HG03432 (cell line): ENCODE measurements around the gene EWSR1.
"Not testable (repeated sequence)": the region's sequence is repeated elsewhere in the genome, so short reads cannot be mapped to it uniquely, and the experiment has no call there.

Source experiments
- ATAC-seq: cut with Tn5 transposase; IDR thresholded peaks from one replicate; pipeline ENCODE4 v1.9.1; 2021; ENCODE audit warnings: mild to moderate bottlenecking, moderate library complexity; ENCODE audit not compliant: unreplicated experiment

The EWSR1 gene

GRCh38 chr22:29245626-29246385 lies 22.3 kb upstream of the EWSR1 start:
- ATAC-seq, result peak; percentile 67

DNA sequence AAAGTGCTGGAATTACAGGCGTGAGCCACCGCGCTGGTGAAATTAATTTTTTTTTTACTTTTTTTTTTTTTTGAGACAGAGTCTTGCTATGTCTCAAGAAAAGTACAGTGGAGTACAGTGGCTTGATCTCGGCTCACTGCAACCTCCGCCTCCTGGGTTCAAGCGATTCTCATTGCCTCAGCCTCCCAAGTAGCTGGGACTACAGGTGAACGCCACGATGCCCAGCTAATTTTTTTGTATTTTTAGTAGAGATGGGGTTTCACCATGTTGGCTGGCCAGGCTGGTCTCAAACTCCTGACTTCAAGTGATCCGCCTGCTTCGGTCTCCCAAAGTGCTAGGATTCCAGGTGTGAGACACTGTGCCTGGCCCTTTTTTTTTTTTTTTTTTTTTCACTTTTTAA lies 20.2 kb upstream of the EWSR1 start:
- ATAC-seq, result not testable (repeated sequence)

GRCh38 chr22:29251265-29251664 lies 16.8 kb upstream of the EWSR1 start:
- no peak for ATAC-seq

GRCh38 chr22:29251981-29252911 lies 15.8 kb upstream of the EWSR1 start:
- ATAC-seq, result no peak

DNA sequence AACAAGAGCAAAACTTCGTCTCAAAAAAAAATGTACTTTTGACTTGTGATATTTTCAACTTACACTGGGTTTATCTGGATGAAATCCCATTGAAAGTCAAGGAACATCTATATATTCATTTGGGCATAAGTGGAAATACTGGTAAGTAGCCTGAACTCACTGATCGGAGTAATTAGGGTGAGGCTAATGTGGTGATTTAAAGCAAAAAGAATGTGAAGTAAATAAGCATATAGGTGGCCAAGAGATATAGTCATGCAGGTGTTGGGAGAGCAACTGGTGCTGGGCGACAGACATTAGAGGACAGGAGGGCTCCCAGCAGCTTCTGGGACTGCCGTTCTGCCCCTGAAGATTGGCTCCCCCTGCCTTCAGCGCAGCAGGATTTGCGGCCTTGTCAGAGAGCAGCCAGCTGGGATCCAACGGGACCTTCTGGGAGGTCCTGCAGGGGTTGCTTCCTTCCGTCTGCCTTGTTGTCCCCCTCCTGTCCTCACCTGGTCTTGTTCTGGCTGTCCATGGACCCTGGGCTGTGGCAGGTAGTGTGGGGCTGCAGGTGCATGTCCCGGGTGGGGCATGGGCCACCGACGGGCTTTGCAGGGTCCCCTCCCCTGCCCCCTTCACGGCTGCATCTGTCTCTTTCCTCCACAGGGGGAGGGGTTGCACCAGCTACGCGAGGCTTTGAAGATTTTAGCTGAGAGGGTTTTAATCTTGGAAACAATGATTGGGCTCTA lies 14.3 kb upstream of the EWSR1 start:
- no peak for ATAC-seq

DNA sequence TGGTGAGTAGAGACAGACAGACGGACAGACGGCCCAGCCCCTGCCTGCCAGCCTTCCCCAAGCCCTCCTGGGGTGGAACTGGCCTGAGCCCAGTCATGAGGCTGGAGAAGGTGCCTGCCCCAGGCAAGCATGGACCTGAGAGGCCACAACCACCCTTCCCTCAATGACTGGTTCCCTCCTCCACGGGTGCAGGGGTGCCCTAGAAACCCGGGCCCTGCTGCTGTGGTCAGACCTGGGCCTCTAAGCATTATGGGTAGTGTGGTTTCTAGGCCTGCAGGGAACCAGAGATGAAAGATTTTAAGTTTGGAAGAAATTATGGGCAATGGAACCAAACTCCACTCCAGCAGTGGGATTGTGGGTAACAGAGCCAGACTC lies 13.8 kb upstream of the EWSR1 start:
- ATAC-seq, result no peak

GRCh38 chr22:29255064-29255621 lies 12.9 kb upstream of the EWSR1 start:
- no peak for ATAC-seq

DNA sequence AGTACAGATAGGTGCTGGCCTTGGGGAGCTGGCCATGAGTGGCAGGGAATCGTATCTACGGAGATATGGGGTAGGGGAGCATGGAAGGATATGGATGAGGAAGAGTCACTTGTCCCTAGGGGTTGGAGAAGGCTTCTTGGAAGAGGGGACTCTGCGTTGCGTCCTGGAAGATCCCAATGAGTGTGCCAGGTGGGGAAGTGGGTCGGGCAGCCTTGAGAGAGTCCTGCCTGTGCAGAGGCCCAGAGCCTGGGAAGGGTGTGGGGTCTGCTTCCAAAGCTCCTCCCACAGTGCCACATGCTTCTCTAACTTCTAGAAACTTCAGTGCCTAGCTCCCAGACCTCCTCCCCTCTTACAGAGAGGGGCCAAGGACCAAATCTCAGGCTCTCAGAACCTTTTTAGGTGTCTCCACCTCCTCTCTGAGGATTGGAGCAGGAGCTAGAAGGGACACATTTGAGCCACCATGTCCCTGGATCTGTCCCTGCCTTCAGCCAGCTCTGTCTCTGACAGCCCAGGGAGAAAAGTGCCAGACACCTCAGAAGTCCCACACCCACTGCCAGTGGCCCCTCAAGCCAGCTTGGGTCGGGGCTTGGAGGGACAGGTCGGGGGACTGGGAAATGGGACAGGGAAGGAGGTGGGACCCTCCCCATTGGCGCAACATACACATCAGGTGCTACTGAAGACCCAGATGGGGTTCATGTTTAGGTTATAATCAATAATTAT lies 11.3 kb upstream of the EWSR1 start:
- no peak for ATAC-seq

GRCh38 chr22:29257751-29258181 lies 10.3 kb upstream of the EWSR1 start:
- no peak for ATAC-seq

- ATAC-seq, result no peak
Observed at GRCh38 chr22:29258407-29259252, 9.4 kb upstream of the EWSR1 start.

DNA sequence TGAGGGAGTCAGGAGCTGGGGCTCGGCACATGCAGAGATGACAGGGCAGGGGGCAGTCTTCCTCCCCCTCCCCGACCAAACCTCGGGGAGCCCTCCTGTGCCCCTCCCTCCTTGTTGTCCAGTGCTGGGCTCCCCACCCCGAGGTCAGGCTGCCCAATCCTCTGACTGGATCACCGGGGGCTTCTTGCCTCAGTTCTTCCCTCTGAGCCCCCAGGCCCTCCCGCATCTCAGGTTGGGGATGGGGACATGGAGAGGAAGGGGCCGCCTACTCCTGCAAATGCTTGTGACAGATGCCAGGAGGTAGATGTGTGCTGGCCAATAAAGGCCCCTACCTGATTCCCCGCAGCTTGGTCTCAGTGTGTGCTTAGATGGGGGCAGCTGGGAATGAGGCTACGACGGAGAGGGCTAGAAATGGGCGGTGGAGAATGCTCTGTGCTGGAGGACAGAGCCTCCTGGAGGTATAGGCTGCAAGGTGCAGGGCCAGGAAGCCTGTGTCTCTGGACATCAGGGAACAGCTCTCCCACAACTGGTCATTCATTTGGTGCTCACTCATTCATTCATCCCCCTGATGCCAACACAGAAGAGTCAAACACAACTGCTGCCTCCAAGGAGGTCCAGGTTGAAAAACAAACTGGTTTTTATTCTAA lies 8.7 kb upstream of the EWSR1 start:
- no peak for ATAC-seq

DNA sequence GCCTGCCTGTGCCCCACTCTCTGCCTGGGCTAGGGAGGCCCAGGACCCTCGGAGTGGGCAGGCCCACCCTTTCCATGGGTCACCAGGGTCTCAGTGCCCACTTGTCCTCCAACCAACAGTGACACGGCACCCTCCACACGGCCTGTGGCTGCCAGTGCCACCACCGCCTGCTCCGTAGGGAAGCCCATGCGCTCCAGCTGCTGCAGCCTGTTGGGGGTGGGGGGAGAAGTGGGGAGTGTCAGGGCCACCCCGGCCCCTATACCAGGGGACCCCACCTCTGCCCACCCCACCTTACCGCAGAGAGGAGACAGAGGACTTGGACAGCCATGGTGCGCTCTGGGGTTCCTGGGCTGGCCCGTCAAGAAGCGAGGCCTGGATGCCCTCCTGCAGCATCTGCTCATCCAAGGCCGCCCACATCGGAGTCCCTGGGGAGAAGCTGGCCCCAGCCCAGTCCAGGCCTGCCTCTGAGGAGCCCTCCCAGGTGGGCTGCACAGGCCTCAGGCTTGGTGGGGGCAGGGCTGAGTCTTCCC lies 8.0 kb upstream of the EWSR1 start:
- no peak for ATAC-seq

GRCh38 chr22:29260601-29261315 lies 7.3 kb upstream of the EWSR1 start:
- ATAC-seq, result no peak

GRCh38 chr22:29263791-29264276 lies 4.2 kb upstream of the EWSR1 start:
- no peak for ATAC-seq

- ATAC-seq, result no peak
Observed at GRCh38 chr22:29265305-29265704, 2.8 kb upstream of the EWSR1 start.

- no peak for ATAC-seq
Observed at GRCh38 chr22:29265929-29266328, 2.1 kb upstream of the EWSR1 start.

DNA sequence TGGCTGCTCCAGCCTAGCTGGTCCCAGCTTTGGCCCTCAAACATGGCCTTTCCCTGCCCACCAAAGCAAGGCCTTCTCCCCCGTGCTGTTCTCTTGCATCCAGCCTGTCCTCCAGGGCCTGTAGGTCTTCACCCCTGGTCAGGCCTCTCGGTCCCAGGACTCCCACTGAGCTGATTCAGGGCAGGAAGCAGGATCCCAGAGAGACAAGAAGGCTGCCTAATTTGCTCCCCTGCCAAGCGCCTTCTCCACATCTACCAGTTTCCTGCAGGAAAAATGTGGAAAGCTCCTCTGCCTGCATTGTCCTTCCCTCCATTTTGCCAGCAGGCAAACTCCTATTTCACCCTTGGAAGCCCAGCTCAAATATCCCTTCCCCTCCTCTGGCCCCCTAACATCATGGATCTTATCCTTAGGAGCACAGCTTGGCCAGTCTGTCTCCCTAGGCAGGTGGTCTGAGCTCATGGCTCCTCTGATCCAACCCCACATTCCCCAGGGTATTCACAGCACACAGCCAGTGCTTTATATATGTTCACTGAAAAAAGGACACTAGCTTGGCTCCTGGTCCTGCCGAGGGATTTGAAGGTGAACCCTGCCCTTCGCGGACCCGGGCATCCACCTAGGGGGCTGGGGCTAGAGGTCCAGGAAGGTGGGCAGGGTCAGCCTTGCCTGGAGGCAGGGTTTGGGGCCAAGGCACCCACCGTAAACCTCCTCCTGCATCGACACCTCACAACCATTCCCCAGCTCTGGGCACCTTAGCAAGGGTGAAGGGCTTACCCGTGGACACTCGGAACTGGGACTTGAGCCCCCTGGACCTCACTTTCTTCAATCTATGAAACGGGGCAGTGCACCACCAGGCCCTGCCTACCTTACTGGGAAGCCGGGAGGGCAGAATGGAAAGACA lies 1.3 kb upstream of the EWSR1 start:
- ATAC-seq, result no peak
